ENCODE measurements around the gene SH2D1A.

Gene SH2D1A

GRCh38 chrX:124346877-124347241 lies 496 bp downstream of the SH2D1A start:
- Histone ChIP-seq H2BK12ac (ENCODE audit: low read length in 2 of 2) (no peak overlapping the region), H3K4ac (ENCODE audit: low read depth in 1 of 2, low read length in 2 of 2) (no peak overlapping the region), H2AK5ac (ENCODE audit: low read length, severe bottlenecking) (no peak overlapping the region), H3K36me3 (ENCODE audit: control insufficient read depth in 1 of 2, insufficient read depth in 2 of 2, low read depth in 1 of 2, low read length in 2 of 2) (no peaks in the 10 kb centered on the region), H3K4me1 (ENCODE audit: control insufficient read depth, insufficient read depth, low read depth, low read length) (no peaks in the 10 kb centered on the region), H2BK15ac (ENCODE audit: low read depth, poor library complexity, severe bottlenecking) (no peak overlapping the region), H3K27ac (ENCODE audit: low read length, poor library complexity, severe bottlenecking) (no peak overlapping the region), H2BK5ac (ENCODE audit: low read depth, low read length, poor library complexity, severe bottlenecking) (no peak overlapping the region), H3K14ac (ENCODE audit: low read length in 2 of 2) (no peak overlapping the region), H3K4me3 (ENCODE audit: insufficient read depth in 1 of 2, low read depth in 1 of 2, low read length in 2 of 2) (no peak overlapping the region), H3K23ac (ENCODE audit: low read length in 2 of 2) (no peak overlapping the region), H3K27me3 (ENCODE audit: control insufficient read depth in 1 of 2, insufficient read depth in 1 of 2, low read length in 2 of 2) (no peaks in the 10 kb centered on the region), H3K4me2 (ENCODE audit: low read length, poor library complexity, severe bottlenecking) (no peak overlapping the region), H3K18ac (ENCODE audit: low read depth in 1 of 2, low read length in 2 of 2) (no peak overlapping the region), H4K8ac (ENCODE audit: low read length) (no peak overlapping the region), H4K91ac (ENCODE audit: low read length) (no peak overlapping the region), H2AFZ (ENCODE audit: low read depth, low read length) (no peak overlapping the region), H3K9me3 (ENCODE audit: control insufficient read depth, low read length) (no peaks in the 10 kb centered on the region), H3K79me1 (replicated peaks; ENCODE audit: low read length, poor library complexity, severe bottlenecking) (no peaks in the 10 kb centered on the region), H3K9ac (ENCODE audit: low read length) (no peak overlapping the region), H2BK120ac (ENCODE audit: low read depth, low read length) (no peak overlapping the region)
- DNase-seq = no peak
- WGBS = 90% methylated on average over 12 of the region's 15 CpGs

DNA sequence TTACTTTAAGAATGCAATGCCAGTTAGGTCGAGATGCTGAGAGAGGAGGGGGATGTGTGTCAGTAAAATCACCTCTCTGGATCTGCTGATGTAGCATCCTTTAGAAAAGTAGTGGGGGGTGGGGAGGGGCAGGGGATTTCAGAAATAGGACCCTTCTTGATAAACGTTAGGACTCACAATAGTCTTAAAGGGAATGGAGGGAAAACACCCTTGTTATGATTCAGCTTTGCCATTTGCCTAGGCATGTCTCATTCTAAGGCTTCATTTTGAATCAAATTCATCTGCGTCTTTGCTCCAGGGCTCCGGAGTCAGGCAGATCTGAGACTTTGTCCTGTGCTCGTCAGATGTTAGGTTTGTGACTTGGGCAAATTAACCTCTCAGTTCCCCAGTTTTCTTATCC lies 879 bp downstream of the SH2D1A start:
- H2BK12ac ChIP-seq (ENCODE audit: low read length in 2 of 2) = no peak overlapping the region
- no peaks in the 10 kb centered on the region for H3K79me1 ChIP-seq (replicated peaks; ENCODE audit: low read length, poor library complexity, severe bottlenecking)
- H3K4me3 ChIP-seq (ENCODE audit: insufficient read depth in 1 of 2, low read depth in 1 of 2, low read length in 2 of 2) = no peak overlapping the region
- H3K9me3 ChIP-seq (ENCODE audit: control insufficient read depth, low read length) = no peaks in the 10 kb centered on the region
- no peak overlapping the region for H3K4me2 ChIP-seq (ENCODE audit: low read length, poor library complexity, severe bottlenecking)
- H4K8ac ChIP-seq (ENCODE audit: low read length) = no peak overlapping the region
- no peak overlapping the region for H2BK5ac ChIP-seq (ENCODE audit: low read depth, low read length, poor library complexity, severe bottlenecking)
- no peaks in the 10 kb centered on the region for H3K4me1 ChIP-seq (ENCODE audit: control insufficient read depth, insufficient read depth, low read depth, low read length)
- H2AK5ac ChIP-seq (ENCODE audit: low read length, severe bottlenecking) = no peak overlapping the region
- H3K23ac ChIP-seq (ENCODE audit: low read length in 2 of 2) = no peak overlapping the region
- no peaks in the 10 kb centered on the region for H3K36me3 ChIP-seq (ENCODE audit: control insufficient read depth in 1 of 2, insufficient read depth in 2 of 2, low read depth in 1 of 2, low read length in 2 of 2)
- H2AFZ ChIP-seq (ENCODE audit: low read depth, low read length) = no peak overlapping the region
- no peak overlapping the region for H2BK15ac ChIP-seq (ENCODE audit: low read depth, poor library complexity, severe bottlenecking)
- no peak for DNase-seq
- no peak overlapping the region for H3K27ac ChIP-seq (ENCODE audit: low read length, poor library complexity, severe bottlenecking)
- no peak overlapping the region for H4K91ac ChIP-seq (ENCODE audit: low read length)
- no peak overlapping the region for H3K14ac ChIP-seq (ENCODE audit: low read length in 2 of 2)
- 50% methylated on average over 2 of the region's 5 CpGs for WGBS
- no peak overlapping the region for H3K18ac ChIP-seq (ENCODE audit: low read depth in 1 of 2, low read length in 2 of 2)
- H3K4ac ChIP-seq (ENCODE audit: low read depth in 1 of 2, low read length in 2 of 2) = no peak overlapping the region
- H3K9ac ChIP-seq (ENCODE audit: low read length) = no peak overlapping the region
- H2BK120ac ChIP-seq (ENCODE audit: low read depth, low read length) = no peak overlapping the region
- H3K27me3 ChIP-seq (ENCODE audit: control insufficient read depth in 1 of 2, insufficient read depth in 1 of 2, low read length in 2 of 2) = no peaks in the 10 kb centered on the region

GRCh38 chrX:124348182-124348581 lies 1.8 kb downstream of the SH2D1A start:
- no peak overlapping the region for H3K4me2 ChIP-seq (ENCODE audit: low read length, poor library complexity, severe bottlenecking)
- H2AFZ ChIP-seq (ENCODE audit: low read depth, low read length) = no peak overlapping the region
- H4K91ac ChIP-seq (ENCODE audit: low read length) = no peak overlapping the region
- DNase-seq = no peak
- no peak overlapping the region for H2BK5ac ChIP-seq (ENCODE audit: low read depth, low read length, poor library complexity, severe bottlenecking)
- no peak overlapping the region for H2BK12ac ChIP-seq (ENCODE audit: low read length in 2 of 2)
- 83% methylated on average over 5 of the region's 5 CpGs for WGBS
- no peak overlapping the region for H3K18ac ChIP-seq (ENCODE audit: low read depth in 1 of 2, low read length in 2 of 2)
- H3K23ac ChIP-seq (ENCODE audit: low read length in 2 of 2) = no peak overlapping the region
- H4K8ac ChIP-seq (ENCODE audit: low read length) = no peak overlapping the region
- no peaks in the 10 kb centered on the region for H3K4me1 ChIP-seq (ENCODE audit: control insufficient read depth, insufficient read depth, low read depth, low read length)
- H3K27ac ChIP-seq (ENCODE audit: low read length, poor library complexity, severe bottlenecking) = no peak overlapping the region
- no peak overlapping the region for H3K4me3 ChIP-seq (ENCODE audit: insufficient read depth in 1 of 2, low read depth in 1 of 2, low read length in 2 of 2)
- no peak overlapping the region for H2BK15ac ChIP-seq (ENCODE audit: low read depth, poor library complexity, severe bottlenecking)
- no peak overlapping the region for H2BK120ac ChIP-seq (ENCODE audit: low read depth, low read length)
- no peaks in the 10 kb centered on the region for H3K27me3 ChIP-seq (ENCODE audit: control insufficient read depth in 1 of 2, insufficient read depth in 1 of 2, low read length in 2 of 2)
- no peaks in the 10 kb centered on the region for H3K9me3 ChIP-seq (ENCODE audit: control insufficient read depth, low read length)
- no peak overlapping the region for H3K14ac ChIP-seq (ENCODE audit: low read length in 2 of 2)
- no peaks in the 10 kb centered on the region for H3K79me1 ChIP-seq (replicated peaks; ENCODE audit: low read length, poor library complexity, severe bottlenecking)
- H3K9ac ChIP-seq (ENCODE audit: low read length) = no peak overlapping the region
- H3K4ac ChIP-seq (ENCODE audit: low read depth in 1 of 2, low read length in 2 of 2) = no peak overlapping the region
- H3K36me3 ChIP-seq (ENCODE audit: control insufficient read depth in 1 of 2, insufficient read depth in 2 of 2, low read depth in 1 of 2, low read length in 2 of 2) = no peaks in the 10 kb centered on the region
- H2AK5ac ChIP-seq (ENCODE audit: low read length, severe bottlenecking) = no peak overlapping the region

DNA sequence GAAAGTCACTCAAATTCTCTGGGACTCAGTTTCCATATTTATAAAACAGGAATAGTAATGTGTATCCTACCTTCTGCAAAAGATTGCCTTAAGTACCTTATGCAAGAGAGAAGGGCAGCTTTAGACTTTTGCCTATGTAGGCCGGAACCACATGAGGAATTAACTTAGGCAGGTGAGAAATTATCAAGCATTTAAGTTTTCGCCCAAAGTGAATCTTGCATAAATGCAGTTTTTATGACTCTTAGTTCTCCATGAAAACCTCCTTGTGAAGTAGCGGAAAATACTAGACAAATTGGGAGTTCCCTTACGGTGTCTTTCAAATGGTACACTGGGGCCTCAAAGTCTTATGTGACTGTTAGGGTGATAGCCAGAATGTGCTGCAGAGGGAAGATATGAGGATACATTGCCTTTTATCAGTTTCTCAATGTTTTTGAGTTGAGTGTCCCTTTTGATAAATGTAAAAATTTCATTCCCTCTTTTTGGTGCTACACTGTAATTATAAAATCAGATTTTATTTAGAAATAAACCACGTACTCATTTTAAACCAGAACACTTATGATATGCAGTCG lies 2.6 kb downstream of the SH2D1A start:
- Histone ChIP-seq H2BK5ac (ENCODE audit: low read depth, low read length, poor library complexity, severe bottlenecking) (no peak overlapping the region), H4K8ac (ENCODE audit: low read length) (no peak overlapping the region), H3K4ac (ENCODE audit: low read depth in 1 of 2, low read length in 2 of 2) (no peak overlapping the region), H3K4me2 (ENCODE audit: low read length, poor library complexity, severe bottlenecking) (no peak overlapping the region), H3K4me3 (ENCODE audit: insufficient read depth in 1 of 2, low read depth in 1 of 2, low read length in 2 of 2) (no peak overlapping the region), H3K18ac (ENCODE audit: low read depth in 1 of 2, low read length in 2 of 2) (no peak overlapping the region), H2AFZ (ENCODE audit: low read depth, low read length) (no peak overlapping the region), H3K9ac (ENCODE audit: low read length) (no peak overlapping the region), H2BK120ac (ENCODE audit: low read depth, low read length) (no peak overlapping the region), H4K91ac (ENCODE audit: low read length) (no peak overlapping the region), H3K27me3 (ENCODE audit: control insufficient read depth in 1 of 2, insufficient read depth in 1 of 2, low read length in 2 of 2) (no peaks in the 10 kb centered on the region), H3K23ac (ENCODE audit: low read length in 2 of 2) (no peak overlapping the region), H3K36me3 (ENCODE audit: control insufficient read depth in 1 of 2, insufficient read depth in 2 of 2, low read depth in 1 of 2, low read length in 2 of 2) (no peaks in the 10 kb centered on the region), H2BK12ac (ENCODE audit: low read length in 2 of 2) (no peak overlapping the region), H3K4me1 (ENCODE audit: control insufficient read depth, insufficient read depth, low read depth, low read length) (no peaks in the 10 kb centered on the region), H3K79me1 (replicated peaks; ENCODE audit: low read length, poor library complexity, severe bottlenecking) (no peaks in the 10 kb centered on the region), H3K14ac (ENCODE audit: low read length in 2 of 2) (no peak overlapping the region), H2BK15ac (ENCODE audit: low read depth, poor library complexity, severe bottlenecking) (no peak overlapping the region), H3K9me3 (ENCODE audit: control insufficient read depth, low read length) (no peaks in the 10 kb centered on the region), H2AK5ac (ENCODE audit: low read length, severe bottlenecking) (no peak overlapping the region), H3K27ac (ENCODE audit: low read length, poor library complexity, severe bottlenecking) (no peak overlapping the region)
- WGBS = 97% methylated on average over 4 of the region's 6 CpGs
- DNase-seq = no peak
